Choroid plexus epithelial cell (primary cell): ENCODE data around the gene SPATA22.
"Not testable (repeated sequence)": the region's sequence is repeated elsewhere in the genome, so short reads cannot be mapped to it uniquely, and the experiment has no call there.

Source experiments
- DNase-seq: peaks from one replicate; pipeline ENCODE4 v3.0.0-alpha.2; 2010; ENCODE audit warnings: low read depth
- H3K4me3 ChIP-seq: 2 replicates; pipeline ENCODE4 v1.5.1; 2011; ENCODE audit warnings: low read depth, mild to moderate bottlenecking, control low read depth, low read length, moderate library complexity
- TF ChIP-seq, protein P1 (sequence below): conservative IDR thresholded peaks from 2 replicates; pipeline ENCODE4 v1.5.1; 2011; ENCODE audit warnings: low read depth, mild to moderate bottlenecking, control low read depth, inconsistent platforms, low read length, moderate library complexity

The SPATA22 gene

DNA sequence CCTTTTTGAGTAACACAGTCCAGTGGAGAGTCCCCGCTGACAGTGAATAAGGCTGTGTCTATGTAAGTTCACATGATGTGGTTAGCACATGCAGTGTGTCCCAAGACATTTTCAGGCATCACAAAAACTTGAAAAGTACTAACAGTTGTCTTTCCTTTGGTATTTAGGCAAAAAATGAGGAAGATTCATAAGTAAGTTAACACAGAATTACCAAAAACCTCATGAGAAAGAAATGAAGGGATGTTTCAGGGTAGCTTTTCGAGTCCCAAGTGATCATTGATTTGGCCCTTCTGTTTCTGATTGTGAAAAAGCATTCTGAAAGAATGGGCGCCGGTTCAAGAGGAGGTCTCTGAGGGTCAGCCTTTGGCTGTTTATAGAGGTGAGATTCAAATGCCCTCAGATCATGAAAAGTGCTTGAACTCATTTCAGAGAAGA, 3.6 kb upstream of the SPATA22 start:
- TF ChIP-seq, protein P1, sequence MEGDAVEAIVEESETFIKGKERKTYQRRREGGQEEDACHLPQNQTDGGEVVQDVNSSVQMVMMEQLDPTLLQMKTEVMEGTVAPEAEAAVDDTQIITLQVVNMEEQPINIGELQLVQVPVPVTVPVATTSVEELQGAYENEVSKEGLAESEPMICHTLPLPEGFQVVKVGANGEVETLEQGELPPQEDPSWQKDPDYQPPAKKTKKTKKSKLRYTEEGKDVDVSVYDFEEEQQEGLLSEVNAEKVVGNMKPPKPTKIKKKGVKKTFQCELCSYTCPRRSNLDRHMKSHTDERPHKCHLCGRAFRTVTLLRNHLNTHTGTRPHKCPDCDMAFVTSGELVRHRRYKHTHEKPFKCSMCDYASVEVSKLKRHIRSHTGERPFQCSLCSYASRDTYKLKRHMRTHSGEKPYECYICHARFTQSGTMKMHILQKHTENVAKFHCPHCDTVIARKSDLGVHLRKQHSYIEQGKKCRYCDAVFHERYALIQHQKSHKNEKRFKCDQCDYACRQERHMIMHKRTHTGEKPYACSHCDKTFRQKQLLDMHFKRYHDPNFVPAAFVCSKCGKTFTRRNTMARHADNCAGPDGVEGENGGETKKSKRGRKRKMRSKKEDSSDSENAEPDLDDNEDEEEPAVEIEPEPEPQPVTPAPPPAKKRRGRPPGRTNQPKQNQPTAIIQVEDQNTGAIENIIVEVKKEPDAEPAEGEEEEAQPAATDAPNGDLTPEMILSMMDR, result no peak
- no peak overlapping the region for H3K4me3 ChIP-seq
- peak; percentile 6 for DNase-seq

DNA sequence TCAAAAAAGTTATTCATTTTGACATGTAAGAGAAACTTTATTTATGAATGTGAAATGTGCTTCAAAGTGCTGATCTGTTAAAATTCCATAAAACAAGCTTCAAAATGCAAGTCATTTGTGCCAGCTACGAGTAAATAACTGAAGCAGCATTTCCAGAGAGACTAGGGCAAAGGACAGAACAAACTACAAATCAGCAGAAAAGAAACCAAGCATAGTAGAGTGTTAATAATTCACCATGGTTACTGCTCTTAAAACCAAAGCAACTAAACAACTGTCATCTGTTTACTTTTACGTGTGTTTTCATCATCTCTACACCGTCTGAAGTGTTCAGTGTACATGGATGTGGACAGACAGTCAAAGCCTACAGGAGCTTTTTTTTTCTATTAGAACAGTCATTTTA, 2.6 kb upstream of the SPATA22 start:
- TF ChIP-seq, protein P1, result no peak
- peak; percentile 27 for DNase-seq
- no peak overlapping the region for H3K4me3 ChIP-seq

DNA sequence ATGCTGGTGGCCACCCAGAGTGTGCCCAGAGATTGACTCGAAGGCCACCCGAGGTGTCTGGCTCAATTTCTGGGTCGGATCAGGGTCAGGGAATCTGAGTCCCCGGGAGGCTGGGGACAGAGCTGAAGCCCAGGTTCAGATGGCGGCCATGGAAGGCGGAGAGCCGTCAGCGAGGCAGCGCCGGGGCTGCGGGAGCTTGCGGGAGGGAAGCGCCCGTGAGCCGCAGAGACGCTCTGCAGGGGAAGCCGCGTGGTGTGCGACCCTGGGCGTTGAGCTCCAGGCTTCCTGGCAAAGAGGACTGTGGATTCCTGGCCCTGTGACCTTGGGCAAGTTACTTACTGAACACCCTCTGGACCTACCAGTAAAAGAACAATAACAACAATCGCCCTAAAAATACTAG, 518 bp upstream of the SPATA22 start:
- DNase-seq, result no peak
- TF ChIP-seq, protein P1, result no peak
- H3K4me3 ChIP-seq, result no peak overlapping the region

DNA sequence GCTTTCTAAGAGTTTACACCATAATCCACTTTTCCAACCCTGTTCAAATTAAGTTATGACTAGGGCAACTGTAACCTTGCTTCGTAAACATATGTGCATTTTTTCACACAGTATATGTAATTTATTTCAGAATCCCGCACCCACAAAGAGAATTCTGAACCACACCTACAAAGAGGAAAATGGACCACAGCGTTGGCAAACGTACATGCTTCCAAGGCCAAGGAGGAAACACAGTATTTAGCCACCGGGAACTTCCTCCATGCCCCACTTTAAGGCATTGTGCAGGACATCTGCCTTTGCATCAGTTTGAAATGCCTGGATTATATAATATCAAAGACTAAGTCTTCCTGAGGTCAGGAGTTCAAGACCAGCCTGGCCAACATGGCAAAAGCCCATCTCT, 2.1 kb downstream of the SPATA22 start:
- DNase-seq, result no peak
- TF ChIP-seq, protein P1, result no peak
- H3K4me3 ChIP-seq, result no peak overlapping the region

DNA sequence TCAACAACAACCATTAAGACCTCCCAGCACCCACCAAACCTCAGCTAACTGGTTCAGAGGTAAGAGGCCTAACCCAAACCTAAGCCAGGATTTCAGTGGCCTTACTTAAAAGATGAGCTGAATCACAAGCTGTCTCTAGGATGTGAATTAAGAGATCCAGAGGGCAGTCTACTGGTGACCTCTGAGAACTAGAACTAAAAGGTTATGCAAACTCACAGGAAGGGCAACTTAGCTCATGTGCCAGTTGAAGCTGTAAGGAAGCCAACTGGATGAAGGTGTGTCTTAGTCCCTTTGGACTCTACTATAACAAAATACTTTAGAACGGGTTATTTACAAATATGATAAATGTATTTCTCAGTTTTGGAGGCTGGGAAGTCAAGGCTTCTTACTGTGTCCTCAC, 5.3 kb downstream of the SPATA22 start:
- not testable (repeated sequence) for DNase-seq, H3K4me3 ChIP-seq

DNA sequence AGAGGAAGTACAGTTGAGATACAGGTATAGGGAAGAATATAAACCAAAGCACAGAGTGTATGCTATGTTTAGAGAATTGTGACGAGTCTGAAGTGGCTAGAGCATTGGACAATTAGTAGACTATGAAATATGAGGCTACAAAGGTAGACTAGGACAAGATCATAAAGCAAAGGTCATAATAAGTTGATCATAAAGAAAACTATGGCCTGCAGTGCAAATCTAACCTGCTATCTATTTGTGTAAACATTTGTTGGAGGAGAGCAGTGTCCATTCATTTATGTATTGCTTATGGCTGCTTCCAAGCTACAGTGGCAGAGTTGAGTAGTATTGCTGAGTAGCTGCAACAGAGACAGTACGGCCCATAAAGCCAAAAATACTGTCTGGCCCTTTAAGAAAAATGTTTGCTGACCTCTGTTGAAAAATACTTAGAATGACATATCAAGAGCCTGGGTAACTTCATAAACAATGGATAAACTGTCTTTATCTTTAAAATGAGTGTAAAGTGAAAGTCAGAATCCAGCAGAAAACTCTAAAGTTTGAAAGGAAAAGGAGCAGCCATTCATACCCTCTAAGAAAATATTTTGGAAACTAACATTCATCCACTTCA, 23.5 kb downstream of the SPATA22 start:
- TF ChIP-seq, protein P1, result no peak
- no peak overlapping the region for H3K4me3 ChIP-seq
- peak; percentile 5 for DNase-seq

DNA sequence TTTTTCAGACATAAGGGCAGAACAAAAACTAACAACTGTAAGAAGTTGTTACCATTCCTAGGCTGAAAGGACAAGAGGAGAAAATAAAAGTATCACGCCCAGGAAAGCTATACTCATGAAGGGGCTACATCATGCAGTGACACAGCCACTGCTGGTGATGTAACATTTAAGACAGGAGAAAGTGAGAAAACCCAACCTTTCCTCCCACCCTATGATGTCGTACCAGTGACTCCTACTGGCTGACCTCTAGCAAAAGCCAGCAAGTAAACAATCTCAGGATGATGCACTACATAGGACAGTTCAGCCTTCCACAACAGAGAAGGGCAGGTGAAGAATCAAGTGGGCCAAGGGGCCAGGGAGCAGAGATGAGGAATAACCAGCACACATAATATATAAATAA, 24.0 kb downstream of the SPATA22 start:
- no peak overlapping the region for H3K4me3 ChIP-seq
- DNase-seq, result peak; percentile 0
- TF ChIP-seq, protein P1, result no peak
